SKM-1 (cell line): ENCODE results near the gene LATS1.
"Not testable (repeated sequence)": the region's sequence is repeated elsewhere in the genome, so short reads cannot be mapped to it uniquely, and the experiment has no call there.

Experiments
- DNase-seq: peaks from one replicate; lab custom pipeline; 2025; ENCODE audit not compliant: unreplicated experiment; lab: John Stamatoyannopoulos, UW

The LATS1 gene

GRCh38 chr6:149728499-149729234 lies 10.8 kb upstream of the LATS1 start:
- DNase-seq, result no peak

GRCh38 chr6:149727793-149728498 lies 10.0 kb upstream of the LATS1 start:
- DNase-seq, result no peak

- no peak for DNase-seq
Measured at GRCh38 chr6:149725785-149726184, 7.9 kb upstream of the LATS1 start.

- DNase-seq, result no peak
Measured at GRCh38 chr6:149723771-149724417, 6.0 kb upstream of the LATS1 start.

- no peak for DNase-seq
Measured at GRCh38 chr6:149723262-149723661, 5.4 kb upstream of the LATS1 start.

- DNase-seq, result no peak
Measured at GRCh38 chr6:149719531-149719930, 1.6 kb upstream of the LATS1 start.

- DNase-seq, result no peak
Measured at GRCh38 chr6:149717255-149717587, 680 bp downstream of the LATS1 start.

- DNase-seq, result no peak
Measured at GRCh38 chr6:149716181-149716963, 1.5 kb downstream of the LATS1 start.

- no peak for DNase-seq
Measured at GRCh38 chr6:149714442-149714841, 3.5 kb downstream of the LATS1 start.

GRCh38 chr6:149711711-149712110 lies 6.2 kb downstream of the LATS1 start:
- no peak for DNase-seq

GRCh38 chr6:149701714-149702113 lies 16.2 kb downstream of the LATS1 start:
- DNase-seq, result no peak

- DNase-seq, result no peak
Measured at GRCh38 chr6:149699150-149699549, 18.8 kb downstream of the LATS1 start.

GRCh38 chr6:149698175-149698574 lies 19.7 kb downstream of the LATS1 start:
- no peak for DNase-seq

GRCh38 chr6:149696901-149697300 lies 21.0 kb downstream of the LATS1 start:
- no peak for DNase-seq

GRCh38 chr6:149694921-149695320 lies 23.0 kb downstream of the LATS1 start:
- DNase-seq, result no peak

GRCh38 chr6:149691201-149691600 lies 26.7 kb downstream of the LATS1 start:
- DNase-seq, result no peak

- no peak for DNase-seq
Measured at GRCh38 chr6:149686230-149686629, 31.7 kb downstream of the LATS1 start.

- no peak for DNase-seq
Measured at GRCh38 chr6:149683256-149683859, 34.5 kb downstream of the LATS1 start.

GRCh38 chr6:149681845-149682244 lies 36.1 kb downstream of the LATS1 start:
- not testable (repeated sequence) for DNase-seq

- DNase-seq, result no peak
Measured at GRCh38 chr6:149681209-149681608, 36.7 kb downstream of the LATS1 start.

GRCh38 chr6:149680503-149680902 lies 37.4 kb downstream of the LATS1 start:
- no peak for DNase-seq
